ENCODE data around the gene PAK5.

The PAK5 gene

GRCh38 chr20:9490631-9491030 lies 348.2 kb downstream of the PAK5 start:
- no peak for DNase-seq

- DNase-seq, result no peak
Observed at GRCh38 chr20:9490161-9490560, 348.7 kb downstream of the PAK5 start.

DNA sequence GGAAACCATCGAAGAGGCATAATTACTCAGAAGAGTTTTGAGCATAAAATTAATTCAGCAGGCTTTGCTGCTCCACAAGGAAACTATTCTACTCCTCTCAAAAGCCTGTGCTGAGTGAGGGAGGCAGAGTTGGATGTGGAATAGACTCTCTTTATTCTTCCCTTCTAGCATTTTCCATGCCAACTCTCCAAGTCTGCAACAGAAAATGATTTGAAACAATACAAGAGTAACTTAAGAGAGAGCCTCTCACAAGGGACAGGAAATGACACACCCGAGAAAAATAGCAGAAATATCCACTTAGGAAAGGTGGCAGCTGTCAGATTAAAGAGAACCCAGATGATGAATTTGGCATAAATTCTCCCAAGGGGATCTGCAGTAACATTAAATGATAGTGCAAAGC lies 350.8 kb downstream of the PAK5 start:
- no peak for DNase-seq

Measured in activated gamma-delta T cell treated with Interleukin-2 at 50 U/mL for 16 hours (primary cell).